NT2/D1 (cell line): ENCODE measurements around the gene UNC5C.

Source experiments
- DNase-seq: peaks from one replicate; pipeline ENCODE4 v3.0.0-alpha.2; 2011; ENCODE audit warnings: low read depth, low spot score
- H3K27me3 ChIP-seq: 2 replicates; pipeline ENCODE4 v1.6.0; 2011; ENCODE audit warnings: mild to moderate bottlenecking; ENCODE audit not compliant: insufficient read length, insufficient read depth
- H3K36me3 ChIP-seq: 2 replicates; pipeline ENCODE4 v1.6.1; 2011; ENCODE audit warnings: mild to moderate bottlenecking, low read length, mixed read lengths; ENCODE audit not compliant: insufficient read depth, insufficient read length
- H3K4me1 ChIP-seq: 2 replicates; pipeline ENCODE4 v1.5.1; 2011; ENCODE audit not compliant: insufficient read depth, insufficient read length
- H3K4me3 ChIP-seq: 2 replicates; pipeline ENCODE4 v1.5.1; 2011; ENCODE audit warnings: low read depth; ENCODE audit not compliant: insufficient read length
- H3K9ac ChIP-seq: 2 replicates; pipeline ENCODE4 v1.6.0; 2011; ENCODE audit warnings: low read depth; ENCODE audit not compliant: insufficient read length
- H3K9me3 ChIP-seq: 2 replicates; pipeline ENCODE4 v1.5.1; 2011; ENCODE audit warnings: mild to moderate bottlenecking, low read length; ENCODE audit not compliant: insufficient read depth
- SUZ12 ChIP-seq: IDR thresholded peaks from 2 replicates; pipeline ENCODE4 v1.6.1; 2011; ENCODE audit not compliant: insufficient read length, insufficient read depth; ENCODE audit errors: extremely low read depth
- YY1 ChIP-seq: IDR thresholded peaks from 2 replicates; pipeline ENCODE4 v1.6.1; 2011; ENCODE audit not compliant: insufficient read length, insufficient read depth
- ZNF274 ChIP-seq: IDR thresholded peaks from 2 replicates; pipeline ENCODE4 v1.6.1; 2011; ENCODE audit warnings: mild to moderate bottlenecking, low read depth, low read length

UNC5C gene

DNA sequence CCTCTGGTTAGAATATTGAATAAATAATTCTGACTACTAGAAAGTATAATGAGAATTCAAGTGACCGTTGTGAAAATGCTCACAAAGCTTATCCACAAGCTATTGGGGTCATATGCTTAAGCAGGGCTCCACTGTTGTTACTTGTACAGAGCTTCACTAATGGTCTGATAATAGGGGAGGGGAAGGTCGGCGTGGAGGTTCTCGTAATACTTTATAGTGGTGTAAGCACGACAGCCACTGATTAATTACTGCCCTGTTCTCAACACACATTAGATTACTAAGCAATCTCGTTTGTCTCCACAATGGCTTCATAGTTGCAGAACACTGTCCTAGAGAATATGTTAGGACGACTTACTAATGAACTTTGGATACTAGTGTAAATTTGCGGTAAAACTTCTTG lies 11.6 kb downstream of the UNC5C start:
- Histone ChIP-seq H3K36me3 (no peaks in the 10 kb centered on the region), H3K27me3 (no peaks in the 10 kb centered on the region), H3K4me1 (no peaks in the 10 kb centered on the region), H3K9ac (no peak overlapping the region), H3K4me3 (no peak overlapping the region), H3K9me3 (no peaks in the 10 kb centered on the region)
- TF ChIP-seq SUZ12 (no peak), ZNF274 (no peak), YY1 (no peak)
- DNase-seq, result no peak

DNA sequence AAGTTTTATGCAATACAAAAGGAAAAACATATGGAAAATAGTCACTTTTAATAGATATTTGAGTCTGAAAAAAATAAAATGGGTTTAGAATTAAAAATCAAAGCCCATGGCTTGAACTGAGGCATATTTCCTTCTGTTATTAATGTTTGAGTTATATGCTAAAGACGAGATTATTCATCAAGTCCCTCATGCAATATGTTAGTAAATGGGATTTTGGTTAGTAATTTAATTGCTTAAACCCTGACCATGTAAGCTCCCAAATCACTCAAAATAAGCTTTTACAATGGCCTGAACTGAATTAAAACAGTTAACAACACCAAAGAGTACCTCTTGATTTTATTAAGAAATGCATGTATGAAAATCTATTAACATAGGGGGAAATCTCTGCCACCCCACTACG lies 12.1 kb downstream of the UNC5C start:
- H3K4me3 ChIP-seq, result no peak overlapping the region
- H3K9ac ChIP-seq, result no peak overlapping the region
- no peaks in the 10 kb centered on the region for H3K36me3 ChIP-seq
- H3K4me1 ChIP-seq, result no peaks in the 10 kb centered on the region
- H3K27me3 ChIP-seq, result no peaks in the 10 kb centered on the region
- H3K9me3 ChIP-seq, result no peaks in the 10 kb centered on the region
- TF ChIP-seq YY1 (no peak), SUZ12 (no peak), ZNF274 (no peak)
- no peak for DNase-seq

DNA sequence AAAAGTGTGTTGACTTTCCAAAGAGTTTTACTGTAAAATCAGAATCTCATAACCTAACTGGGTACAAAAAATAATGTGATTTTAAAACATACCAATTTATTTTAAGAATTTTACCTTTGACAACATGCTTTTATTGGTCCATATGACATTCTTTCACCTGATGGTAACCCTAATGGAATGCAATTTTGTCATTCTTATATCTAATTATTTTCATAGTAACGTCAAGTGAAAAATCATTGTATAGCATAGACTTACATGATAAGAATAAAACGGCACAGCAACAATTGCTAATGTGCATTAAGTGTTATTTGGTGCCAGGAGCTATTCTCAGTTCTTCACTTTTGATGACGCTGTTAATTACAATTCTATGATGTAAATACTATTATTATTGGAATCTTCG lies 13.6 kb downstream of the UNC5C start:
- no peak overlapping the region for H3K4me3 ChIP-seq
- H3K4me1 ChIP-seq, result no peaks in the 10 kb centered on the region
- no peaks in the 10 kb centered on the region for H3K9me3 ChIP-seq
- no peak for DNase-seq
- H3K36me3 ChIP-seq, result no peaks in the 10 kb centered on the region
- H3K9ac ChIP-seq, result no peak overlapping the region
- H3K27me3 ChIP-seq, result no peaks in the 10 kb centered on the region
- TF ChIP-seq ZNF274, result no peak
- no peak for TF ChIP-seq YY1
- no peak for TF ChIP-seq SUZ12

DNA sequence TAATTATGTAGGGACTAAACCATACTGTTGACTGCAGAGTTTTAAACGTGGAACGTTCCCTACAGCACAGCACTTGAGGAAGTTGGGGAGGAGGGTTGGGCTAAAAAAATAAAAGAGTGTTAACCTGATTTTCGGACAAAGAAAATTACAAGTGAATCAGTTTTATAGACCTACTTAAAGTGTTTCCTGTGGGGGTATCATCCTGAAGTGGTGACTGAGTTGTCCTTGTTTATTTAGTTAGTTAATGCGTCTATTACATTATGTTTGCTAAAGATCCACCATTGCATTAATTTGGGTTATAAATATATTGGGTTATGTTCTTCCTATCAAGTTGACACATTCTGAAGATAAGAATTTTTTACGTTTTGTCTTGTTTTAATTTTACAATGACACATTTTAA lies 14.7 kb downstream of the UNC5C start:
- no peaks in the 10 kb centered on the region for H3K27me3 ChIP-seq
- no peaks in the 10 kb centered on the region for H3K4me1 ChIP-seq
- no peak overlapping the region for H3K4me3 ChIP-seq
- DNase-seq, result no peak
- no peaks in the 10 kb centered on the region for H3K9me3 ChIP-seq
- H3K9ac ChIP-seq, result no peak overlapping the region
- TF ChIP-seq ZNF274 (no peak), SUZ12 (no peak), YY1 (no peak)
- no peaks in the 10 kb centered on the region for H3K36me3 ChIP-seq

DNA sequence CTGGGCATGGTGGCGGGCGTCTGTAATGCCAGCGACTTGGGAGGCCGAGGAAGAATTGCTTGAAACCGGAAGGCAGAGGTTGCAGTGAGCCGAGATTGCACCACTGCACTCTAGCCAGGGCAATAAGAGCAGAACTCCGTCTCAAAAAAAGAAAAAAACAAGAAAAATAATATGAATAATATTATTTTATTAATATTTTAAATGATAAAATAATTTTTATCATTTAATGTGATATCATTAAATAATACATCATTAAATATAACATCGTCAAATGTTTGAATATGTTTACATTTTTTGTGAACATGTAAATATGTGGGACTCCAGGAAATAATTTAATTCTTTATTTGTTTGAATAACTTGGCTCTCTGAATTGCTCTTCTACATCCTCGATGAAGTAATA lies 15.5 kb downstream of the UNC5C start:
- Histone ChIP-seq H3K4me3 (no peak overlapping the region), H3K27me3 (no peaks in the 10 kb centered on the region), H3K9me3 (no peaks in the 10 kb centered on the region), H3K36me3 (no peaks in the 10 kb centered on the region), H3K9ac (no peak overlapping the region), H3K4me1 (no peaks in the 10 kb centered on the region)
- TF ChIP-seq SUZ12, result no peak
- TF ChIP-seq YY1, result no peak
- TF ChIP-seq ZNF274, result no peak
- no peak for DNase-seq

DNA sequence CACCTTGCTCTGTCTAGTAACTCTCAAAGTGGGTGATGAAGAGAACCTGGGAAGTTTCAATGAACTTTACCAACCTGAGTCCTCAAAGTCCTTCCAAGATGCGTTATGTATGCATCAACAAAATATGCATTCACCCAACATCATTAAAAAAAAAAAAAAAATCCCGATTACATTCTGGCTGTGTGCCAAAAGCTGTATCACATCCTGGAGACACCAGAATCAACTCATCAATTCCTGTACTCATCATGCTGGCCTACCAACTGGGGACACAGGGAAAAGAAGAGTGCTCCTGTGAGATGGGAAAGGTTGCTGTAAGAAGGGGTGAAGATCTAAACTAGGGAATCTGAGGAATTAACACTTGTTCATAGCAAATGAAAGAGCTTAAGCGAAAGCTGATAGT lies 16.5 kb downstream of the UNC5C start:
- Histone ChIP-seq H3K9me3 (no peaks in the 10 kb centered on the region), H3K4me1 (no peaks in the 10 kb centered on the region), H3K4me3 (no peak overlapping the region), H3K9ac (no peak overlapping the region), H3K36me3 (no peaks in the 10 kb centered on the region), H3K27me3 (no peaks in the 10 kb centered on the region)
- DNase-seq, result no peak
- TF ChIP-seq ZNF274 (no peak), SUZ12 (no peak), YY1 (no peak)

DNA sequence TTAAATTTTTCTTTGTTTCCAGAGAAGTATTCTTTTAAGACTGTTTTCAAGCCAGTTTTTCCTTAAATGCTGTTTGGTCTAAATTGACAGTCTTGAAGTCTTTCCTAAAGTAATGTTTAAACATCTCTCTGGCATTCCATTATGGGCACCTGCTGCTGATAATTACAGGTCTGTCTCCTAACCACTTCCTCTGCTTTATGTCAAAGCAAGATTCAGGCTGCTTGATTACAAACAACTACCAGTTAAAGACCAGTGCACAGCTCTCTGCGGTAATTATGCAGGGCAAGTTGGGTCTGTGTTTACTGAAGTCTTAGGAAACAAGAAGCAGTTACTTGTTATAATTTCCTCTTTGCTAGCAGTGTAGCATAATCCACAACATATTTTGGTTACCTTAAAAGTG lies 17.6 kb downstream of the UNC5C start:
- no peaks in the 10 kb centered on the region for H3K4me1 ChIP-seq
- no peak for DNase-seq
- H3K9ac ChIP-seq, result no peak overlapping the region
- H3K9me3 ChIP-seq, result no peaks in the 10 kb centered on the region
- no peak overlapping the region for H3K4me3 ChIP-seq
- no peaks in the 10 kb centered on the region for H3K36me3 ChIP-seq
- TF ChIP-seq SUZ12, result no peak
- no peak for TF ChIP-seq ZNF274
- TF ChIP-seq YY1, result no peak
- H3K27me3 ChIP-seq, result no peaks in the 10 kb centered on the region

DNA sequence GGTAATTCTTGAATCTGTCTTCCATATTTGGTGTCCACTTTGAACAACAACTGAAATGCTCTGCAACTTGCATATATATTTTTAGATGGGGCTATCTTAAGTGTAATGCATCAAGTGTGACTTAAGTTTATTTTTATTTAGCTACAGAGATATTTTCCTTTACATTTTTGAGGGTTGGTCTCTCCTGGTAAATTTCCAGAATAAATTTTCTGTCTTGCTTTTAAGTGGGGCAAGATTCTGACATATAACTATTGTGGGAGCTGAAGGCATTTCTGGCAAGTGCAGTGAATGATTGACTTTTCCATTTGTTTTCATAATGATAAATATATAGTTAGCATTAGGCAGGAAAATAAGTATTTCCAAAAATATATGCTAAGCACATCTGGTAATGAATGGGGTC lies 18.8 kb downstream of the UNC5C start:
- Histone ChIP-seq H3K27me3 (no peaks in the 10 kb centered on the region), H3K9me3 (no peaks in the 10 kb centered on the region), H3K4me3 (no peak overlapping the region), H3K9ac (no peak overlapping the region), H3K4me1 (no peaks in the 10 kb centered on the region), H3K36me3 (no peaks in the 10 kb centered on the region)
- TF ChIP-seq YY1 (no peak), SUZ12 (no peak), ZNF274 (no peak)
- no peak for DNase-seq
